GM10266 (cell line): ENCODE data around the gene ZMYND8.
"Not testable (repeated sequence)": the region's sequence is repeated elsewhere in the genome, so short reads cannot be mapped to it uniquely, and the experiment has no call there.

ENCODE experiments used
- DNase-seq: peaks from one replicate; pipeline ENCODE4 v3.0.0; 2012; ENCODE audit errors: extremely low spot score
- TF ChIP-seq, protein P1 (sequence below): IDR thresholded peaks from 2 replicates; pipeline ENCODE4 v1.5.1; 2012; ENCODE audit warnings: mild to moderate bottlenecking, low read depth; ENCODE audit not compliant: control insufficient read depth, insufficient read depth; ENCODE audit errors: missing control alignments

Gene ZMYND8

DNA sequence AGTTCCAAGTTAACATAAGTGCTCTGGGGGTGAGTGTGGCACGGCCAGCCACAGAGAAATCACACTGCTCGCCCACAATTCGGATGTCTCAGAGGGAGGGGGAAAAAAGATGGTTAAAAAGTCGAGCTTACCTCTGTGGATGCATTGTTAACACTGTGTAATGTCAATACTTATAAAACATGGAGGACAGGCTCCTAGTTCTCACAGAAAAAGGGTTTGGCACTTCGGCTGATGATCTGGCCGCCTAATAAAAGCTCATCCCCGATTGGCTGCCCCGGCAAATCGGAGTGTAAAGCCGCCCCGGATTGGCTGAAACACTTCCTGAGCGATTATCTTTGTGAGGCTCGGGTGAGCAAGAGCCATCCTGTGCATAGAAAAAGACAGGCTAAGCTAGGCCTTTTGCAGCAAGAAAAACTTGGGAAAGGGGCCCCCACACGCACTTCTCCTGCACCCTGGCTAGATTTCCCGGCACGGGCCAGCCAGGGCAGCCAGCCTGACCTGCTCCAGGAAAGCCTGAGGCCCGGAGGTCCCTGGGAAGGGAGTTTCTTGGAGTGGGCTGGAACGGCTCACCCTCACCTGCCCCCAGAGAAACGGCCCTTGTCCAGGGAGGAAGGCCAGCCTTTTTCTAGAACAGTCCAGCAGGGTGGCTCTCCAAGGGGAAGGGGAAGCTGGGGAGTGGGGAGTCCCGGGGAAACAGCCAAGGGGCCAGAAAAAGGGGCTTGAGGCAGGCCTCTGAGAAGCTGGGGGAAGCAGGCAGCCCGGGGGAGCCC lies at the start of gene ZMYND8:
Gene ZMYND8 (minus strand): TSS at position 174 of the 770 bp plus-strand sequence. CDS start 29 bp downstream, at position 145.
- DNase-seq, result peak; percentile 90
- TF ChIP-seq, protein P1, sequence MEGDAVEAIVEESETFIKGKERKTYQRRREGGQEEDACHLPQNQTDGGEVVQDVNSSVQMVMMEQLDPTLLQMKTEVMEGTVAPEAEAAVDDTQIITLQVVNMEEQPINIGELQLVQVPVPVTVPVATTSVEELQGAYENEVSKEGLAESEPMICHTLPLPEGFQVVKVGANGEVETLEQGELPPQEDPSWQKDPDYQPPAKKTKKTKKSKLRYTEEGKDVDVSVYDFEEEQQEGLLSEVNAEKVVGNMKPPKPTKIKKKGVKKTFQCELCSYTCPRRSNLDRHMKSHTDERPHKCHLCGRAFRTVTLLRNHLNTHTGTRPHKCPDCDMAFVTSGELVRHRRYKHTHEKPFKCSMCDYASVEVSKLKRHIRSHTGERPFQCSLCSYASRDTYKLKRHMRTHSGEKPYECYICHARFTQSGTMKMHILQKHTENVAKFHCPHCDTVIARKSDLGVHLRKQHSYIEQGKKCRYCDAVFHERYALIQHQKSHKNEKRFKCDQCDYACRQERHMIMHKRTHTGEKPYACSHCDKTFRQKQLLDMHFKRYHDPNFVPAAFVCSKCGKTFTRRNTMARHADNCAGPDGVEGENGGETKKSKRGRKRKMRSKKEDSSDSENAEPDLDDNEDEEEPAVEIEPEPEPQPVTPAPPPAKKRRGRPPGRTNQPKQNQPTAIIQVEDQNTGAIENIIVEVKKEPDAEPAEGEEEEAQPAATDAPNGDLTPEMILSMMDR, result no peak

DNA sequence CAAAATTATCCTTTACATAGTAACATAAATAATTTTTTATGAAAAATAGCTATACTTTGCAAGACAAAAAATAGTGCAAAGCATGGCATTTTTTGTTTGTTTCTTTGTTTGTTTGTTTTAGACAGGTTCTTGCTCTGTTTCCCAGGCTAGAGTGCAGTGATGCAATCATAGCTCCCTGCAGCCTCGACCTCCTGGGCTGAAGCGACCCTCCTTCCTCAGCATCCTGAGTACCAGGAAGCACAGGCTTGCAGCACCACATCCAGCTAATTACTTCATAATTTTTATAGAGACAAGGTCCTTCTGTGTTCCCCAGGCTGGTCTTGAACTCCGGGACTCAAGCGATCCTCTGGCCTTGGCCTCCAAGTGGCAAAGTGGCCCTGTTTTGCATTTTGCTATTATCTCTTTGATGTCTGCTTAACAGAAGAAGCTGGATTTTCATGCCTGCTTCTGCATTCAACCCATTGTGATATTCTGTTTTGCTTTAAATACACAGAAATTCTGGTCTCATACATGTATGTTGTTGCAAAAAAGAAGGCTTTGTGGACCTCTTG lies 49.4 kb upstream of the ZMYND8 start:
- no peak for DNase-seq
- TF ChIP-seq, protein P1, result no peak

DNA sequence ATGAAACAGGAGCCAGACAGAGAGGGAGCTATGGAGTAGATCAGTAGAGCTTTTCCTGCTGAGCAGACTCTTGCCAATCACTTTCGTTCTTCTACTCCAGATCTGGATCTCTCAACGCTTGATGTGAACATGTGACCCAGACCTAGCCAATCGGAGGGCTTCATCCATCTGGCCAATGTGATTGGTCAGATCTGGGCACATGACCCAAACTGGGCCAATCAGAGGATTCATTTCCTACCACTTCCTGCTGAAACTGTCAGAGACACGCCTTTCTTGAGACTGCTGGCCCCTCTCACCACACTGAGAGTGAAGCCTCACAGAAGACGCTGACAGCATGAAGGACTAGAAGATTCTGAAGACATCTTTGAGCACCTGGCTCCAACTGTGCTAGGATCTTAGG lies 44.2 kb upstream of the ZMYND8 start:
- TF ChIP-seq, protein P1, result no peak
- DNase-seq, result no peak

DNA sequence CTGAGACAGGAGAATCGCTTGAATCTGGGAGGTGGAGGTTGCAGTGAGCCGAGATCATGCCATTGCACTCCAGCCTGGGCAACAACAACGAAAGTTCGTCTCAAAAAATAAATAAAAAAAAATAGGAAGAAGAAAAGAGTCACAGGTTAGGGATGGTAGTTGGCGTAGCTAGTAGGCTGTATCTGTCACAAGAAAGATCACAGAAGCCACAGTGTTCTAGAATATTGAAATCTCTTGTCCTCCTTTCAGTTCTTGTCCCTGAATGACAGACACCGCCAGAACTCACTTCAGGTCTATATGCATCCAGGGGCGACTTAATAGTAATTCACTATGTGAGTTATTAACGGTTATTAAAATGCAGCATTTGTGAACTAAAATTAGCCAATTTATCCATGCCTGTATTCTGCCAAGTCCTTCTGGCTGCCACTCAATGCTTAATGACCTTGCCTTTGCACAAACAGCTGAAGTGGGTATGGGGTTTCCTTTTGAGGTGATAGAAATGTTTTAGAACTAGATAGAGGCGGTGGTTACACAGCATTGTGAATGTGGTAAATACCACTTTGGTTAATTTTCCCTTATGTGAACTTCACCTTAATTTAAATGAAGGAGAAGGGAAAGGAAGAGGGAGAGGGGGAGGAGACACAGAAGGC lies 41.3 kb upstream of the ZMYND8 start:
- no peak for DNase-seq
- TF ChIP-seq, protein P1, result no peak

DNA sequence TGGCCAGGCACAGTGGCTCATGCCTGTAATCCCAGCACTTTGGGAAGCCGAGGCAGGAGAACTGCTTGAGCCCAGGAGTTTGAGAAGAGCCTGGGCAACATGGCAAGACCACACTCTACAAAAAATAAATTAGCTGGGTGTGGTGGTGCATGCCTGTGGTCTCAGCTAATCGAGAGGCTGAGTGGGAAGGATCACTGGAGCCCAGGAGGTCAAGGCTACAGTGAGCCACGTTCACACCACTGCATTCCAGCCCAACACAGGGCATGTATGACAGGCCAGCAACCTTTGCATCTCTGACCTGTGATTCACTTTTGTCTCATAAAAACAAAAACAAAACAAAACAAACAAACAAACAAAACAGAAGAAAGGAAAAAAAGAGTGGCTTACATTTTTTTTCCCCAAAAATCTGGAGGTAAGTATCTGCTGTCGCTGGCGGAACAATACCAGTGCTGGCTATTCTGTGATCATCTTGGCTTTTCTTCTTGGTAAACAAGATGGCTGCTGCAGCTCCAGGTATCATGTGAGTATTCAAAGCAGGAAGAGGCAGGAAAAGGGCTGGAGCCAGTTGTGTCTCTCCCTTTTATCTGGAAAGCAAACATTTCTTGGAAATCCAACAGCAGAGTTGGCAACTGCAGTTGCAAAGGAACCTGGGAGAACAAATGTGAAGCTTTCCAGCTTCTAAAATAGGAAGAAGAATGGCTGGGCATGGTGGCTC lies 40.4 kb upstream of the ZMYND8 start:
- TF ChIP-seq, protein P1, result no peak
- DNase-seq, result no peak

DNA sequence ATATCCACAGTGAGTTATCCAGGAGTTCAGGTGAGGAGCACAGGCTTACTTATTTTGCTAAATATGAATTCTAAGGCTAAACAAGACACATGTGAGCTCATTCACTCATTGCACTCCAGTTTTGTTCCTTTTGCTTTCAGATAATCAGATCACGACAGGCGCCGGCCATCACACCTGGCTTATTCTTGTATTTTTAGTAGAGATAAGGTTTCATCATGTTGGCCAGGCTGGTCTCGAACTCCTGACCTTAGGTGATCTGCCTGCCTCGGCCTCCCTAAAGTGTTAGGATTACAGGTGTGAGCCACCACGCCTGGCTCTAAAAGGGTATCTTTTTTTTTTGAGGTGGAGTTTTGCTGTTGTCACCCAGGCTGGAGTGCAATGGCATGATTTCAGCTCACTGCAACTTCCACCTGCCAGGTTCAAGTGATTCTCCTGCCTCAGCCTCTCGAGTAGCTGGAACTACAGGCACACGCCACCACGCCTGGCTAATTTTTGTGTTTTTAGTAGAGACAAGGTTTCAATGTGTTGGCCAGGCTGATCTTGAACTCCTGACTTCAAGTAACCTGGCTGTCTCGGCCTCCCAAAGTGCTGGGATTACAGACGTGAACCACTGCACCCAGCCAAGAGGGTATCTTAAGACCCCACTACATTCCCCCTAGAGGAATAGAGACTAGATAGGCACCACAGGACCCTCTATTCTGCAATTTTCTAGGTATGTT lies 37.5 kb upstream of the ZMYND8 start:
- not testable (repeated sequence) for DNase-seq

DNA sequence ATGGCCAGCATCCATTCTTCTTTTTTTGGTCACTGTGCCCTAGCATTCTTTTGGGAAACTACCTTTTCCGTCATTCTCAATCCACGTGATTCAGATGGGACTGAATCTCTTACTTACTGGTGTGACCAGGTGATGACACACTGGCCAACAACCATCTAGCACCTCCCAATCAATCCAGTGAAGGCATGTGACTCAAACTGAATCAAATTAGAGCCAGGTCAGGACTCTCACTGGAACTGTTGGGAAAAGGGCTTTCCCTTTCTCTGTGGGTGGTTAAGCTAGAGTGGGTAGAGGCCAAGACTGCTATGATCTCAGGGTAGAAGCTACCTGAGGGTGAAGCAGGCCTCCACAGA lies 36.2 kb upstream of the ZMYND8 start:
- DNase-seq, result no peak
- TF ChIP-seq, protein P1, result no peak
